ENCODE measurements around the gene SP100.

The SP100 gene

DNA sequence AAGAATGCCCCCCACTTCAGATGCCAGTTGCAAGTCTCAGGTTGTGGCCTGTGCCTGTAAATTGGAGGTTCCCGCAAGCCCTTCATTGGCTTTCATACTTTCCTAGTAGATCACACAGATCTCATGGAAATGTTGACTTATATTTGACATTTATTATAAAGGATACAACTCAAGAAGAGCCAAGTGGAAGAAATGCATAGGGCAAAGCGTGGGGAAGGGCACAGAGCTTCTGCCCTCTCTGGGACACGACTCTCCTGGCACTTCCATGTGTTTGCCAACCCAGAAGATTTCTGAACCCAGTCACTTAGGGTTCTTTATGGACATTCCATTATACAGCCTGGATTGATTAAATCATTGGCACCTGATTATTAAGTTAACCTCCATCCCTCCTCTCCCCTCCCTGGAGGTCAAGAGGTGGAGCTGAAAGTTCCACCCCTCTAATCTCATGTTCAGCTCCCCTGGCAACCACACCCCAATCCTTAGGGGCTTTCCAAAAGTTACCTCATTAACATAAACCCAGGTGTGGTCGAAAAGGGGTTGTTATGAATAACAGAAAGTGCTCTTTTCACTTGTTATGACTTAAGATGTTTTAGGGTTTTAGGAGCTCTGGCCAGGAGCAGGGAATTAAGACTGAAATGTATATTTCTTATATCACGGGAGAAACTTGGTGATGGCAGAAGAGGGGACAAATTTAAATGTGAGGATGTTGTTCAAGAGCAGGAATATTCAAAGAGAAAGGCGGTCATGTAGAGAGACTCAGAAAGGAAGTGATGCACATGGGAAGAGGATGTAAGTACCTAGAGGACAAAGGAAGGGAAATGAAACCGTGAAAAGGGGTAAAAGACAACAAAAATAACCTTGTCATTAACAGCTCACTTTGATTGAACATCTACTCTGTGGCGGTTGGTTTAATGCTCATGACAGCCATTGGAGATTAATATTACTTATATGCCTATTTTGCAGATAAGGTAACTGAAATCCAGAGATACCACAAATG, 31.8 kb downstream of the SP100 start:
- TF ChIP-seq, protein P1, sequence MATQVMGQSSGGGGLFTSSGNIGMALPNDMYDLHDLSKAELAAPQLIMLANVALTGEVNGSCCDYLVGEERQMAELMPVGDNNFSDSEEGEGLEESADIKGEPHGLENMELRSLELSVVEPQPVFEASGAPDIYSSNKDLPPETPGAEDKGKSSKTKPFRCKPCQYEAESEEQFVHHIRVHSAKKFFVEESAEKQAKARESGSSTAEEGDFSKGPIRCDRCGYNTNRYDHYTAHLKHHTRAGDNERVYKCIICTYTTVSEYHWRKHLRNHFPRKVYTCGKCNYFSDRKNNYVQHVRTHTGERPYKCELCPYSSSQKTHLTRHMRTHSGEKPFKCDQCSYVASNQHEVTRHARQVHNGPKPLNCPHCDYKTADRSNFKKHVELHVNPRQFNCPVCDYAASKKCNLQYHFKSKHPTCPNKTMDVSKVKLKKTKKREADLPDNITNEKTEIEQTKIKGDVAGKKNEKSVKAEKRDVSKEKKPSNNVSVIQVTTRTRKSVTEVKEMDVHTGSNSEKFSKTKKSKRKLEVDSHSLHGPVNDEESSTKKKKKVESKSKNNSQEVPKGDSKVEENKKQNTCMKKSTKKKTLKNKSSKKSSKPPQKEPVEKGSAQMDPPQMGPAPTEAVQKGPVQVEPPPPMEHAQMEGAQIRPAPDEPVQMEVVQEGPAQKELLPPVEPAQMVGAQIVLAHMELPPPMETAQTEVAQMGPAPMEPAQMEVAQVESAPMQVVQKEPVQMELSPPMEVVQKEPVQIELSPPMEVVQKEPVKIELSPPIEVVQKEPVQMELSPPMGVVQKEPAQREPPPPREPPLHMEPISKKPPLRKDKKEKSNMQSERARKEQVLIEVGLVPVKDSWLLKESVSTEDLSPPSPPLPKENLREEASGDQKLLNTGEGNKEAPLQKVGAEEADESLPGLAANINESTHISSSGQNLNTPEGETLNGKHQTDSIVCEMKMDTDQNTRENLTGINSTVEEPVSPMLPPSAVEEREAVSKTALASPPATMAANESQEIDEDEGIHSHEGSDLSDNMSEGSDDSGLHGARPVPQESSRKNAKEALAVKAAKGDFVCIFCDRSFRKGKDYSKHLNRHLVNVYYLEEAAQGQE (IDR thresholded peaks at IDR 0.05; ENCODE audit: insufficient read depth in 1 of 2, low read depth in 2 of 2, low read length in 2 of 2) = no peak
- TF ChIP-seq POLR2AphosphoS5 (IDR thresholded peaks at IDR 0.05; ENCODE audit: low read depth, low read length) = no peak
- TF ChIP-seq FOXP2 (optimal IDR thresholded peaks at IDR 0.05; ENCODE audit: borderline replicate concordance, extremely low read depth, extremely low read length, insufficient read depth) = no peak
- no peak for TF ChIP-seq TAF1 (IDR thresholded peaks at IDR 0.05; ENCODE audit: borderline replicate concordance, insufficient read depth, low read length)
- TF ChIP-seq SIN3A (IDR thresholded peaks at IDR 0.05; ENCODE audit: borderline replicate concordance, insufficient read depth, low read length) = no peak

DNA sequence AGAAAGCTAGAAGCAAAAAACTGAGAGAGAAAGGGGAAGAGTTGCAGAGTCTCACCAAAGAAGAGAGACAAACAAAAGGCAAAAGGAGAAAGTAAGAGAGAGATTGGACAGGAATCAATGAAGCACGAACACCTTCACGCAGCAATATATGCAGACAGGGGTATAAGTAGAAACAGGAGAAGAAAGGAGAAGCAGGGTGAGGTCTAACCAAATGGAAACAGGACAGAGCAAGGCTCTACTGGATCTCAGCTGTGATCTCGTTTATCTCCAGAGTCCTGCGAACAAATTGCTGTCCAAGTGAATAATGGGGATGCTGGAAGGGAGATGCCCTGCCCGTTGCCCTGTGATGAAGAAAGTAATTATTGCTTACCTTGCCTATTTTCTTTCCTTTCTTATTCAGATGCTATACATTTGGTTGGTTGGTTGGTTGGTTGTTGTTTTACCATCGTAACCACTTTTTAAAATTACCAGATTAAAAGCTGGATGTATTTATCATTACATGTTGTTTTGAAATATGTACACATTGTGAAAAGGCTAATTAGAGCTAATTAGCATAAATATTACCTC, 34.0 kb downstream of the SP100 start:
- TF ChIP-seq, protein P1 (IDR thresholded peaks at IDR 0.05; ENCODE audit: insufficient read depth in 1 of 2, low read depth in 2 of 2, low read length in 2 of 2) = no peak
- TF ChIP-seq POLR2AphosphoS5 (IDR thresholded peaks at IDR 0.05; ENCODE audit: low read depth, low read length) (no peak), FOXP2 (optimal IDR thresholded peaks at IDR 0.05; ENCODE audit: borderline replicate concordance, extremely low read depth, extremely low read length, insufficient read depth) (no peak), TAF1 (IDR thresholded peaks at IDR 0.05; ENCODE audit: borderline replicate concordance, insufficient read depth, low read length) (no peak), SIN3A (IDR thresholded peaks at IDR 0.05; ENCODE audit: borderline replicate concordance, insufficient read depth, low read length) (no peak)

DNA sequence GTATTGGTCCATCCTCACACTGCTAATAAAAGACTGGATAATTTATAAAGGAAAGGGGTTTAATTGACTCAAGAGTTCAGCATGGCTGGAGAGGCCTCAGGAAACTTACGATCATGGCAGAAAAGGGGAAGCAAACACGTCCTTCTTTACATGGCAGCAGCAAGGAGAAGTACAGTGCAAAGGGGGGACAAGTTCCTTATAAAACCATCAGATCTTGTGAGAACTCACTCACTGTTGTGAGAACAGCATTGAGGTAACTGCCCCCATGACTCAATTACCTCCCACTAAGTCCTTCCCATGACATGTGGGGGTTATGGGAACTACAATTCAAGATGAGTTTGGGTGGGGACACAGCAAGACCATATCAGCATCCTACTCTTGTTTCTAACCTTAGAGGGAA, 37.0 kb downstream of the SP100 start:
- TF ChIP-seq TAF1 (IDR thresholded peaks at IDR 0.05; ENCODE audit: borderline replicate concordance, insufficient read depth, low read length) (no peak), POLR2AphosphoS5 (IDR thresholded peaks at IDR 0.05; ENCODE audit: low read depth, low read length) (no peak), FOXP2 (optimal IDR thresholded peaks at IDR 0.05; ENCODE audit: borderline replicate concordance, extremely low read depth, extremely low read length, insufficient read depth) (no peak), SIN3A (IDR thresholded peaks at IDR 0.05; ENCODE audit: borderline replicate concordance, insufficient read depth, low read length) (no peak)
- TF ChIP-seq, protein P1 (IDR thresholded peaks at IDR 0.05; ENCODE audit: insufficient read depth in 1 of 2, low read depth in 2 of 2, low read length in 2 of 2) = no peak

DNA sequence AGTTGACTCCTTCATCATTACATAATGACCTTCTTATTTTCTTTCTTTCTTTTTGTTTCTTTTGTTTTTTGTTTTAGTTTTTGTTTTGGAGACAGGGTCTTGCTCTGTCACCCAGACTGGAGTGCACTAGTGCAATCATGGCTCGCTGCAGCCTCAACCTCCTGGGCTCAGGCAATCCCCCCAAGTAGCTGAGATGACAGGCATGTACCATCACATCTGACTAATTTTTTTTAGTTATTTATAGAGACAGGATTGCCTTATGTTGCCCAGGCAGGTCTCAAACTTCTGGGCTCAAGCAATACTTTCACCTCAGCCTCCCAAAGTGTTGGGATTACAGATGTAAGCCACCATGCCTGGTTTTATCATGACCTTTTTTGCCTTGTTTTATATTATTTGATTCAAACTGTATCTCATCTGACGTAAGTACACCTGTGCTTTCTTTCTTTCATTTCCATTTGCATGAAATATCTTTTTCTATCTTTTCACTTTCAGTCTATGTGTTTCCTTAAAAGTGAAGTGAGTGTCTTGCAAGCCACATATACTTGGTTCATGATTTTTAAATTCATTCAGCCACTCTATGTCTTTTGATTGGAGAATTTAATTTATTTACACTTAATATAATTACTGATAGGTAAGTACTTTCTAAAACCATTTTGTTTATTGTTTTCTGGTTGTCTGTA, 39.1 kb downstream of the SP100 start:
- no peak for TF ChIP-seq FOXP2 (optimal IDR thresholded peaks at IDR 0.05; ENCODE audit: borderline replicate concordance, extremely low read depth, extremely low read length, insufficient read depth)
- TF ChIP-seq, protein P1 (IDR thresholded peaks at IDR 0.05; ENCODE audit: insufficient read depth in 1 of 2, low read depth in 2 of 2, low read length in 2 of 2) = no peak
- TF ChIP-seq TAF1 (IDR thresholded peaks at IDR 0.05; ENCODE audit: borderline replicate concordance, insufficient read depth, low read length) = no peak
- no peak for TF ChIP-seq POLR2AphosphoS5 (IDR thresholded peaks at IDR 0.05; ENCODE audit: low read depth, low read length)
- no peak for TF ChIP-seq SIN3A (IDR thresholded peaks at IDR 0.05; ENCODE audit: borderline replicate concordance, insufficient read depth, low read length)
